HL-60 (cell line): ENCODE measurements around the gene ALS2CL.

ENCODE experiments used
- DNase-seq, 2 experiments: peaks; one replicate each; pipeline ENCODE4 v3.0.0-alpha.2; 2010 to 2020; ENCODE audit warnings: low read depth in 1 of 2, low spot score in 1 of 2
- H3K27ac ChIP-seq: fragments of 250-450 bp; sonication (Bioruptor Pico); replicated peaks from 2 replicates; pipeline ENCODE4 v1.5.1; 2020; ENCODE audit warnings: mild to moderate bottlenecking, moderate library complexity
- H3K27me3 ChIP-seq: fragments of 250-450 bp; sonication (Bioruptor Pico); 2 replicates; pipeline ENCODE4 v1.5.1; 2021; ENCODE audit warnings: mild to moderate bottlenecking, moderate library complexity; ENCODE audit not compliant: insufficient read depth, poor library complexity, severe bottlenecking
- H3K4me3 ChIP-seq: replicated peaks from 2 replicates; pipeline ENCODE4 v1.5.1; 2011; ENCODE audit warnings: mild to moderate bottlenecking, control low read depth, low read length; ENCODE audit not compliant: insufficient read depth
- GABPA ChIP-seq: IDR thresholded peaks from 2 replicates; pipeline ENCODE4 v1.6.1; 2012; ENCODE audit warnings: low read depth
- POLR2AphosphoS5 ChIP-seq: IDR thresholded peaks from 2 replicates; pipeline ENCODE4 v1.6.1; 2012; ENCODE audit warnings: low read depth
- REST ChIP-seq: IDR thresholded peaks from 2 replicates; pipeline ENCODE4 v1.6.1; 2012; ENCODE audit warnings: low read depth; ENCODE audit not compliant: insufficient replicate concordance
- SPI1 ChIP-seq: IDR thresholded peaks from 2 replicates; pipeline ENCODE4 v1.6.1; 2012; ENCODE audit warnings: low read depth, mild to moderate bottlenecking, borderline replicate concordance
- TF ChIP-seq, protein P1 (sequence below): IDR thresholded peaks from one replicate; pipeline ENCODE4 v1.5.1; 2011; ENCODE audit warnings: low read length, control low read depth, inconsistent platforms; ENCODE audit not compliant: insufficient read depth

Gene ALS2CL

GRCh38 chr3:46669191-46669999, 24.1 kb downstream of the ALS2CL start:
- no peak for DNase-seq

DNA sequence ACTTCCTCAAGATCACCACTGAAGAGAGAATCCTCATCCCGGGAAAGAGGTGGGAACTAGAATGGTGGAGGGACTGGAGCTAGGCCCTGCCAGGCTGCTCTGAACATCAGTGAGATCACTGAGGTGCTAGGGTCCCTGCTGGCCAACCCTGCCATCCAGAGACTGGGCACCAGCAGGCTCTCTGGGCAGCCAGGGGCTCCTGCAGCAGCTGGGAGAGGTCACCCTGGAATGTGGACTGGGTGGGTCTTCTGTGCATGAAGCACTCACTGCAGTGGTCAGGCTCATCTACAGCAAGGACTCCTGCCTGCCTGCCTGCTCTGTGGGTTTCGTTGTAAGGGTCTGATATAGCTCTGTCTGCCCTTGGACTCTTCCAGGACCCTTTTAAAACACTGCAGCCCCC, 24.9 kb downstream of the ALS2CL start:
- TF ChIP-seq GABPA (no peak), POLR2AphosphoS5 (no peak), SPI1 (no peak), REST (no peak)
- TF ChIP-seq, protein P1, sequence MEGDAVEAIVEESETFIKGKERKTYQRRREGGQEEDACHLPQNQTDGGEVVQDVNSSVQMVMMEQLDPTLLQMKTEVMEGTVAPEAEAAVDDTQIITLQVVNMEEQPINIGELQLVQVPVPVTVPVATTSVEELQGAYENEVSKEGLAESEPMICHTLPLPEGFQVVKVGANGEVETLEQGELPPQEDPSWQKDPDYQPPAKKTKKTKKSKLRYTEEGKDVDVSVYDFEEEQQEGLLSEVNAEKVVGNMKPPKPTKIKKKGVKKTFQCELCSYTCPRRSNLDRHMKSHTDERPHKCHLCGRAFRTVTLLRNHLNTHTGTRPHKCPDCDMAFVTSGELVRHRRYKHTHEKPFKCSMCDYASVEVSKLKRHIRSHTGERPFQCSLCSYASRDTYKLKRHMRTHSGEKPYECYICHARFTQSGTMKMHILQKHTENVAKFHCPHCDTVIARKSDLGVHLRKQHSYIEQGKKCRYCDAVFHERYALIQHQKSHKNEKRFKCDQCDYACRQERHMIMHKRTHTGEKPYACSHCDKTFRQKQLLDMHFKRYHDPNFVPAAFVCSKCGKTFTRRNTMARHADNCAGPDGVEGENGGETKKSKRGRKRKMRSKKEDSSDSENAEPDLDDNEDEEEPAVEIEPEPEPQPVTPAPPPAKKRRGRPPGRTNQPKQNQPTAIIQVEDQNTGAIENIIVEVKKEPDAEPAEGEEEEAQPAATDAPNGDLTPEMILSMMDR: no peak
- DNase-seq: no peak
- Histone ChIP-seq H3K27me3 (no peaks in the 10 kb centered on the region), H3K4me3 (no peak overlapping the region), H3K27ac (no peak overlapping the region)

More at GRCh38 chr3:46669191-46669999, 24.1 kb downstream of the ALS2CL start:
- Histone ChIP-seq H3K4me3 (no peak overlapping the region), H3K27me3 (no peaks in the 10 kb centered on the region), H3K27ac (no peak overlapping the region)
- TF ChIP-seq GABPA (no peak), SPI1 (no peak), POLR2AphosphoS5 (no peak), REST (no peak)
- TF ChIP-seq, protein P1: no peak

GRCh38 chr3:46668116-46668515, 25.4 kb downstream of the ALS2CL start:
- DNase-seq: no peak
- H3K27ac ChIP-seq: no peak overlapping the region

GRCh38 chr3:46667657-46668056, 25.8 kb downstream of the ALS2CL start:
- H3K27me3 ChIP-seq: no peaks in the 10 kb centered on the region
- H3K27ac ChIP-seq: no peak overlapping the region
- TF ChIP-seq SPI1: no peak
- TF ChIP-seq, protein P1: no peak
- H3K4me3 ChIP-seq: no peak overlapping the region
- no peak for DNase-seq

More at GRCh38 chr3:46668116-46668515, 25.4 kb downstream of the ALS2CL start:
- no peak for TF ChIP-seq POLR2AphosphoS5
- H3K4me3 ChIP-seq: no peak overlapping the region
- no peaks in the 10 kb centered on the region for H3K27me3 ChIP-seq
